GM18508 (cell line): ENCODE measurements around the gene CALHM4.
"Not testable (repeated sequence)": the region's sequence is repeated elsewhere in the genome, so short reads cannot be mapped to it uniquely, and the experiment has no call there.

Source experiments
- ATAC-seq: cut with Tn5 transposase; IDR thresholded peaks from one replicate; pipeline ENCODE4 v1.9.1; 2021; ENCODE audit warnings: moderate number of reproducible peaks; ENCODE audit not compliant: insufficient read depth, unreplicated experiment

The CALHM4 gene

DNA sequence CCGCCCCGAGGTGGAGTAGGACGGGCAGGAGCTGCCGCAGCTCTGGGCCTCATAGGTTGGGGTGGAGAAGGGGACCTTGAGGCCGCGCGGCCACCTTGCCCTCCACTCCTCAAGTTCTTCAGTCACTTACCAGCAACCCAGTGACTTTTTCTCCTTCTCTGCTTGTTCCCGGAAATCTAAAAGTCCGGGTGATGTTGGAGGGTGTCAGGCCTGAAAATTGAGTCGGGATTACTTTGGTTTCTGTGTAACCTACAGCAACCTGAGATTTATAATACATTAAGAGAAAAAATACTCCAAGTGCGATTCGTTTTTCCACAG, 18.1 kb downstream of the CALHM4 start:
- no peak for ATAC-seq

DNA sequence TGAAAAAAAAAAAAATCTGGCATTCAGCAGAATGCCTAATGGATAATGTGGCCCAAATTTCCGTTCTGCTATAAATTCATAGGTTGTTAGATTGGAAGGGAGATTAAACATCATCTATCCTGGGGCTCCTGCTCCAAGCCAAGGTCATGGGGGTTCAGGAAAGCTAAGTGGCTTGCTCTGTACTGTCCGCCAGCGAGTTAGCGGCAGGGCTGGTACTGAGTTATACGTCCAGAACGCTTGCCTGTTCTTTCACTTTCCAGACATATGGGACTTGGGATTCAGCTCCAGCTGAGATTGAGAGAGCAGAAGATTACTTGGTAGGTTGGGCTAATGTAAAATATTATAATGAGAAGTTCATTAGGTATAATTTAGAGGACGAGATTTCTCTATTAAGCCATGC, 18.6 kb downstream of the CALHM4 start:
- no peak for ATAC-seq

DNA sequence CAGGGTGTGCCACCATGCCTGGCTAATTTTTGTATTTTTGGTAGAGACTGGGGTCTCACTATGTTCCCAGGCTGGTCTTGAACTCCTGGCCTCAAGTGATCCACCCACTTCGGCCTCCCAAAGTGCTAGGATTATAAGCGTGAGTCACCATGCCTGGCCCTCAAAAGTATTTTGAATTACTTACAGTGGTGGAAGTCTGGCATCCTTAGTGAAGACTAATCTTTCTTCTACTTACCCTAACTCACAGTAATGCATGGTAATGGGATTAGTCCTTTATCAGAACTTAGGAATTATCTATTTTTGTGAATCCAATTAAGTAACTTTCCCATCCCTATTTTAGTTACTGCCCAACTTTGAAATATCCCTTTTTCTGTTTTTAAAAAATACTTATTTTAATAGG, 21.7 kb downstream of the CALHM4 start:
- no peak for ATAC-seq

DNA sequence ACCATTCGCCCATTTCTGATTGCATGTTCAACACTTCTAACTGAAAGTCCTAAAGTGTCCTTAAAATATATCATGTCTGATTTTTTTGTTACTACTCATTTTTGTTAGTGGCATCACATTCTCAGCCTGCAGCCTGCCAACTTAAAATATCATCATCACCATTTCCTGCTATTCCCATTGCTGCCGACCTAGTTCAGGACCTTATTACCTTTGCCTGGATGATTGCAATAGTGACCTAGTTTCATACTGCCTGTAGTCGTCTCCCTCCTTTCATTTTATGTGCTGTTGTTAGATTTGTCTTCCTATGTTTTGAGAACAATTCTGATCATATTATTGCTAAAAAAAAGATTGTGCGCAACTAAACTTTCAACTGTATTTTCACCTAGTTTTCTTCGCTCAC, 23.9 kb downstream of the CALHM4 start:
- no peak for ATAC-seq

DNA sequence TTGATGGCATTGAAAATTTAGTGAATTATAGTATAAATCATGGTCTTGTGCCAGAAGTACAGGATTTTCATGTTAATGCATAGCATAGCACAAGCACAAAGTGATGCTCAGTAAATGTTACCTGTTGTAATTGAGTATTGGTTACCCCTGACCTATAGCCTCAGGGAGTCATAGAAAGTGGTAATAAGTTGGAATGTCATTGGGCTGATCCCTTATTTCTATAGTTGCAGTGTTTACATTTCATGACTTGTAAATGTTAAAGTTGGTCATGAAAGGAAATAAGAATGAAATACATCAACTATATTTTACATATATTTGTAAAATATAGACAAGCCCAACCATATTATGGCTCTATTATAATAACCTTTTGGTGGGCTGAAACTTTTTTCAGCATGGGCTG, 24.8 kb downstream of the CALHM4 start:
- ATAC-seq = no peak

DNA sequence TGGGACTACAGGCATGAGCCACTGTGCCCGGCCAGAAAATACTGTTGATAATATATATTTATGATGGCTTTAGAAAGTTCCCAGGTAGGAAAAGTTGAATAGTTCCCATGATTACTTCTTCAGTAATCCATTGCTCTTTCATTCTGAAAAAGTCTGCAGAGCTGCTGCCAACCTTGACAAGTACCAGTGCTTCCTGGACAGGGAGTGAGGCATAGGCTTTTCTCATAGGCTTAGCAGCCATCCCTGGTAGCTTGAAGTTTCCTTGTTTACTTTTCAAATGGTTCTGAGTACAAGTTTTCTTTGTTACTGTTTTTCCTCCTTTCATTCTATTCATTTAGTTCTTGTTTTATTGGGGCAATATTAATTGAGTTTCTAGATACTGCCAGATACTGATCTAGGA, 25.6 kb downstream of the CALHM4 start:
- no peak for ATAC-seq

DNA sequence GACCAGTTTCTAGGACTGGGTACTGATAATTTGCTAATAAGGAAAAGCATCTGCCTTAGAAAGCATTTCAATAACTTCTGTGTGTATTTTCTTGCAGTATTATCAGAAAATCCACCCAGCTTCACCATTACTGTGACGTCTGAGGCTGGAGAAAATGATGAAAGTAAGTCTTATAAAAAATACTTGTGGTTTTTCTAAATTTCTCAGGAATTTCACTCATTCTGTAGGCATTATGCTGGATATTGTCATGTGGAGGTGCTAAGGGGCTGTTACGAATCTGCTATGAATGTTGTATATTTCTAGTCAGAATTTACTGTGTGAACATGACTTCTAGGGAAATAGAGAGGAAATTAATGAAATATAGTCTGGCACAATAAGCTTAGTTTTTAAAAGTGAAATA, 26.6 kb downstream of the CALHM4 start:
- ATAC-seq = no peak

DNA sequence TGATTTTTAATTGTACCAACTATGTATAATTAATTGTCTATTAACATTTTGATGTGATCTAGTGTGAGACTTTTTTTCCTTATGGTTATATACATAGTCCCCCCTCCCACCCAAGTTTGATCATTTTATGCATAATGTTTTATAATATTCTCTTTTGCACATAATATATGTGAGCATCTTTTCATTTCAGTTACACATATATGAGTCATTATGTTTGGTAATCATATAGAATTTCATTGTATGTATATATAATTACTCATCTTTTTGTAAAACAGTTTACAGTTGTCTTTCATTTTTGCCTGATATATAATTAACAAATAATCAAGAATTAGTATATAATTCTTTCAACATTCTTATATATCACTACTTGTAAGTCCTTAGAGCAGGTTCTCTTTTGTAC, 32.7 kb downstream of the CALHM4 start:
- ATAC-seq = no peak

DNA sequence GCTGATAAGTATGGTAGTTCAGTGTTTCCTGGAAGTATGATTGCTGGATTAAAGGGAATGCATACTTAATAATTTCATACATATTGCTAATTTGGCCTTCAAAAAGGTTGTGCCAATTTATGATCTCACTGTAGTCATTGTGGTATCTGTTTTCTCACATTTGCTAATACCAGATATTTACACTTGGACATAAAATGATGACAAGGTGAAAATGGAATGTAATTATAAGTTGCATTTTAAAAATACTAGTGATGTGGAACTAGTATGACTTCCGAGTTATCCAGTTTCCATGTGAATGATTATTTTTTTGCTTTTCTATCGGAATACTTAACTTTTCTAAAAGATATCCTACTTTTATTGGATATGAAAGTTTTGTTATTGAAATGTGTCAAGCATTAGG, 33.2 kb downstream of the CALHM4 start:
- ATAC-seq = no peak

DNA sequence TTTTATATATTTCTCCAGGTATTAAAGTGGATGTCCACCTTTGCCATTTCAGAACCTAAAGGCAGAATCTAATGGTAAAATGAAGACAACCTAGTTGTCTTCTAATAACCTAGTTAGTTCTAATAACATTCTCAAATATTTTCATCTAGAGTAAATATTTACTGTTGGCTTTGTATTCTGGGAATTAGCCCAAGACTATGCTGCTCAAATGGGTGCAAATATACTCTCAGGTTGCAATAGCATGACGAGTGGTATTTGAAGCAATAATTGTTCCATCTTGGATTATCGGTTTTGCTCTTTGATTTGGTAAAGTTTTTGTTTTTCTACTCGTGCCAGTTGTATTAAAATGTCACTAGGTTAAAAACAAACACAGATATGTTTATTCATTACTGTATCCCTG, 41.7 kb downstream of the CALHM4 start:
- no peak for ATAC-seq

DNA sequence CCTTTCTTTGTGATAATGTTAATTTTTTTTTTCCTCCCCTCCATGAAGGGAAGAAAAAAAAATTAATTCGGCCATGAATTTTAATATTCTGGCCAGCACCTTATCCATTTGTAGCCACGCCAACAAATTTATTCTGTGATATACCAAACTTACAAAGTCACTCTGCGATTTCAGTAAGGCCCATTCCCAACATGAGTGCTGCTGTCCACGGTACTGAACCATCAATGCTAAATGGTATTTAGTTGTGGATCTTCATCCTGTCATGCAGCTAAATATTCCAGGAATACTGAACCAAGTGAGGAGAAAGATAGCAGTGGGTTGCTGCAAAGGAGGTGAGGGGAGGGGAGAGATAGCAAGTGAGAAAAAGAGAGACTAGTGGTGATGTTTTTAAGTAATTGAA, 43.3 kb downstream of the CALHM4 start:
- ATAC-seq = no peak

DNA sequence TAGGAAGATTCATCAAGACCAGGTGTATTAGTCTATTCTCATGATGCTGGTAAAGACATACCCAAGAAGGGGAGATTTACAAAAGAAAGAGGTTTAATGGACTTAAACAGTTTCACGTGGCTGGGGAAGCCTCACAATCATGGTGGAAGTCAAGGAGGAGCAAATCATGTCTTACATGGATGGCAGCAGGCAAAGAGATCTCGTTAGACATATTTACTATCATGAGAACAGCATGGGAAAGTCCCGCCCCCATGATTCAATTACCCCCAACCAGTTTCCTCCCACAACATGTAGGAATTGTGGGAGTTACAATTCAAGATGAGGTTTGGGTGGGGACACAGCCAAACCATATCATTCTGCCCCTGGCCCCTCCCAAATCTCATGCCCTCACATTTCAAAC, 50.4 kb downstream of the CALHM4 start:
- not testable (repeated sequence) for ATAC-seq

DNA sequence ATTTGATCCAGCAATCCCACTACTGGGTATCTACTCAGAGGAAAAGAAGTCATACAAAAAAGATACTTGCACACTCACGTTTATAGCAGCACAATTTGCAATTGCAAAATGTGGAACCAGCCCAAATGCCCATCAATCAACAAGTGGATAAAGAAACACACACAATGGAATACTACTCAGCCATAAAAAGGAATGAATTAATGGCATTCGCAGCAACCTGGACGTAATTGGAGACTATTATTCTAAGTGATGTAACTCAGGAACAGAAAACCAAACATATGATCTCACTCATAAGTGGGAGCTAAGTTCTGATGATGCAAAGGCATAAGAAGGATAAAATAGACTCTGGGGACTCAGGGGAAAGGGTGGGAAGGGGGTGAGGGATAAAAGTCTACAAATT, 51.3 kb downstream of the CALHM4 start:
- not testable (repeated sequence) for ATAC-seq

DNA sequence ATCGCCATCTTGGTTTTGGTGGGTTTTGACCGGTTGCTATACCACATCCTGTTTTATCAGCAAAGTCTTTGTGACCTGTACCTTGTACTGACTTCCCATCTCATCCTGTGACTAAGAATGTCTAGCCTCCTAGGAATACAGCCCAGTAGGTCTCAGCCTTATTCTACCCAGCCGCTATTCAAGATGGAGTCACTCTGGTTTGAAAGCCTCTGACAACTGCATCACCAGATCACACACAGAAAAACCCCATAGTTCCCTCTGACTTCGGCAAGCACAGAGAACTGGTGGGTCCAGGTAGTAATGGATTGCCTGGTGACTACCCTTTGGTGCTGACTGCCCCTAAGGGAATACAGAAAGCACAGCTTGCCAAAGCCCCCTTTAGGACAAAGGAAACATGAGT, 52.4 kb downstream of the CALHM4 start:
- no peak for ATAC-seq
